Hematopoietic multipotent progenitor cell treated with erythropoietin and hydrocortisone succinate and interleukin-3 and kit ligand, for 8 days (in vitro differentiated cells): Measurements from ENCODE around the gene CATSPERZ.
"Not testable (repeated sequence)": the region's sequence is repeated elsewhere in the genome, so short reads cannot be mapped to it uniquely, and the experiment has no call there.

Source experiments
- DNase-seq: peaks from one replicate; pipeline ENCODE4 v3.0.0-alpha.2; 2015

The CATSPERZ gene

GRCh38 chr11:64321026-64321425 is 20.9 kb downstream of the CATSPERZ start:
- DNase-seq: no peak

- no peak for DNase-seq
These were observed 21.4 kb downstream of the CATSPERZ start for GRCh38 chr11:64321533-64321932.

- no peak for DNase-seq
These were observed 22.7 kb downstream of the CATSPERZ start for GRCh38 chr11:64322925-64323260.

GRCh38 chr11:64323373-64323772 is 23.2 kb downstream of the CATSPERZ start:
- DNase-seq: no peak

GRCh38 chr11:64323984-64324383 is 23.8 kb downstream of the CATSPERZ start:
- DNase-seq: not testable (repeated sequence)

- no peak for DNase-seq
These were observed 24.7 kb downstream of the CATSPERZ start for GRCh38 chr11:64324692-64325469.

GRCh38 chr11:64327375-64327774 is 27.2 kb downstream of the CATSPERZ start:
- no peak for DNase-seq

- DNase-seq: no peak
These were observed 27.8 kb downstream of the CATSPERZ start for GRCh38 chr11:64327993-64328392.

- DNase-seq: no peak
These were observed 30.7 kb downstream of the CATSPERZ start for GRCh38 chr11:64330888-64331287.

- DNase-seq: peak; percentile 95
These were observed 31.6 kb downstream of the CATSPERZ start for GRCh38 chr11:64331569-64332371.

- DNase-seq: peak; percentile 34
These were observed 33.4 kb downstream of the CATSPERZ start for GRCh38 chr11:64333556-64333955.

- DNase-seq: peak; percentile 99
These were observed 34.9 kb downstream of the CATSPERZ start for GRCh38 chr11:64334764-64335735.

GRCh38 chr11:64337538-64338249 is 37.5 kb downstream of the CATSPERZ start:
- DNase-seq: no peak

- no peak for DNase-seq
These were observed 38.6 kb downstream of the CATSPERZ start for GRCh38 chr11:64338716-64339115.

GRCh38 chr11:64339286-64339685 is 39.1 kb downstream of the CATSPERZ start:
- DNase-seq: no peak

GRCh38 chr11:64339754-64340408 is 39.7 kb downstream of the CATSPERZ start, which contains the start of gene CCDC88B:
Gene CCDC88B, plus strand, starts transcription at chr11:64340204. Its CDS starts 63 bp downstream, at chr11:64340267.
- DNase-seq: no peak

GRCh38 chr11:64340671-64341335 is 40.6 kb downstream of the CATSPERZ start:
- peak; percentile 45 for DNase-seq

- no peak for DNase-seq
These were observed 41.3 kb downstream of the CATSPERZ start for GRCh38 chr11:64341429-64341828.

- peak; percentile 89 for DNase-seq
These were observed 42.0 kb downstream of the CATSPERZ start for GRCh38 chr11:64341851-64342791.
